ENCODE data around the gene CCDC90B. TPM values are rescaled to one million over a fixed set of nuclear protein-coding genes. Genes with fewer than 3 reads are reported as not detected.
A peak's percentile ranks its signal among the peaks of the same experiment; 100 is the strongest.

CCDC90B gene
- total RNA-seq, 2 experiments from 2014 or later, result 23.5 to 25.7 TPM

DNA sequence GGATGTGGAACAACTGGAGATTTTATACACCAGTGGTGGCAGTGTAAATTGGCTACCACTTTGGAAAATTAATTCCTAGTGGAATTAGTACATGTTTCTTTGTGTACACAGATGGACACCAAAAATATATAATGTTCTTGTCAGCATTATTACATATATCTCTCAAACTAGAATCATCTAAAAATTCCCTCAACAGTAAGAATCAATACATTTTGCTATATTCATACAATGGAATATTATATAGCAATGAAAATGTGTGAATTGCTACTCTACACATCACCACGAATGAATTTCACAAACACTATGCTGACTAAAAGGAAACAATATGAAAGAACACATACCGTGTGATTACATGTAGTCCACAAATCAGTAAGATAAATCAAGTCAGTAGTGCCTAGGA is 33.9 kb downstream of the CCDC90B start:
- Histone ChIP-seq H3K27ac (ENCODE audit: low read depth in 1 of 2, low read length in 2 of 2) (no peak overlapping the region), H3K4me3 (ENCODE audit: low read length) (no peak overlapping the region), H3K4me1 (ENCODE audit: insufficient read depth, low read length) (no peaks in the 10 kb centered on the region), H3K9me3 (ENCODE audit: control insufficient read depth in 1 of 2, insufficient read depth in 1 of 2, low read length in 2 of 2) (no peaks in the 10 kb centered on the region), H3K36me3 (ENCODE audit: insufficient read depth, low read length) (peaks cover 10% of the 10 kb centered on the region), H3K27me3 (ENCODE audit: control insufficient read depth in 1 of 2, insufficient read depth in 2 of 2, low read length in 2 of 2) (no peaks in the 10 kb centered on the region)
- TF ChIP-seq, protein P1, sequence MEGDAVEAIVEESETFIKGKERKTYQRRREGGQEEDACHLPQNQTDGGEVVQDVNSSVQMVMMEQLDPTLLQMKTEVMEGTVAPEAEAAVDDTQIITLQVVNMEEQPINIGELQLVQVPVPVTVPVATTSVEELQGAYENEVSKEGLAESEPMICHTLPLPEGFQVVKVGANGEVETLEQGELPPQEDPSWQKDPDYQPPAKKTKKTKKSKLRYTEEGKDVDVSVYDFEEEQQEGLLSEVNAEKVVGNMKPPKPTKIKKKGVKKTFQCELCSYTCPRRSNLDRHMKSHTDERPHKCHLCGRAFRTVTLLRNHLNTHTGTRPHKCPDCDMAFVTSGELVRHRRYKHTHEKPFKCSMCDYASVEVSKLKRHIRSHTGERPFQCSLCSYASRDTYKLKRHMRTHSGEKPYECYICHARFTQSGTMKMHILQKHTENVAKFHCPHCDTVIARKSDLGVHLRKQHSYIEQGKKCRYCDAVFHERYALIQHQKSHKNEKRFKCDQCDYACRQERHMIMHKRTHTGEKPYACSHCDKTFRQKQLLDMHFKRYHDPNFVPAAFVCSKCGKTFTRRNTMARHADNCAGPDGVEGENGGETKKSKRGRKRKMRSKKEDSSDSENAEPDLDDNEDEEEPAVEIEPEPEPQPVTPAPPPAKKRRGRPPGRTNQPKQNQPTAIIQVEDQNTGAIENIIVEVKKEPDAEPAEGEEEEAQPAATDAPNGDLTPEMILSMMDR (IDR thresholded peaks at IDR 0.05), result no peak
- CTCF ChIA-PET, result no interaction called here
- H3K27ac Mint-ChIP-seq, result no peak overlapping the region
- intact Hi-C loops (cut with DNase I, micrococcal nuclease), result loop anchor here (5.0 kb wide), 1 partner anchor 165 kb away; no protein-coding TSS in a partner anchor
- POLR2A ChIA-PET, result no interaction called here
- H3K36me3 Mint-ChIP-seq (ENCODE audit: low read depth), result peaks cover 5% of the 10 kb centered on the region
- ATAC-seq (ENCODE audit: poor library complexity) (no peak), DNase-seq (no peak)
- H3K4me3 Mint-ChIP-seq, result no peak overlapping the region
- no peaks in the 10 kb centered on the region for H3K27me3 Mint-ChIP-seq
- H3K9me3 Mint-ChIP-seq, result no peaks in the 10 kb centered on the region
- no peaks in the 10 kb centered on the region for H3K4me1 Mint-ChIP-seq (ENCODE audit: low read depth)

DNA sequence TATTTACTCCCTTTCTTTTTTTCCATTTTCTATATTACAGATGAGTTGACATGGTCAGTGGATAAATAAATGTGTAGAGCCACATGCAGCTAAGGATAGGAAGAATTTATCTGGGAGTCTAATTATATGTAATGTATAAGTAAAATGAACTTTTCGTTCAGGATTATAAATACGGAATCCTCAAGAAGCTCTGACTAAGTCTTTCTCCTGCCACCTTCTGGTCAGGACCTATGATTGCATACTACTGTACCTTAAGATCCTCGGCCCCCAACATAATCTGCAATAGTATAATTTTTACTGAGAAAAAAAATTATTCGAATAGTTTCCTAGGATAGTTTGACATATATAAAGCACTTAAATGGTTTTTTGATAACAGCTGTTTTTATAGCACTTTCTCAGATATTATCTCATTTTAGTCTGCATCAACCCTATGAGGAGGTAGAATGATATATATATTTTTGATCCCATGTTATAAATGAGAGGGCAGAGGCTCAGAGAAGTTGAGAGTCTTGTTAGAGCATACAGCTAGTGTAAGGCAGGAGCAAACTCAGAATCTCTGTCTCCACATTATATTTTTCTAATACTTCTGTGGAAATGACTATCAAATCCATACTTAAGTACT is 36.1 kb downstream of the CCDC90B start:
- Mint-ChIP-seq H3K36me3 (ENCODE audit: low read depth) (no peaks in the 10 kb centered on the region), H3K27me3 (no peaks in the 10 kb centered on the region), H3K4me1 (ENCODE audit: low read depth) (no peaks in the 10 kb centered on the region), H3K4me3 (no peak overlapping the region), H3K9me3 (no peaks in the 10 kb centered on the region), H3K27ac (no peak overlapping the region)
- Histone ChIP-seq H3K4me3 (ENCODE audit: low read length) (no peak overlapping the region), H3K4me1 (ENCODE audit: insufficient read depth, low read length) (no peaks in the 10 kb centered on the region), H3K36me3 (ENCODE audit: insufficient read depth, low read length) (no peaks in the 10 kb centered on the region), H3K27me3 (ENCODE audit: control insufficient read depth in 1 of 2, insufficient read depth in 2 of 2, low read length in 2 of 2) (no peaks in the 10 kb centered on the region), H3K9me3 (ENCODE audit: control insufficient read depth in 1 of 2, insufficient read depth in 1 of 2, low read length in 2 of 2) (no peaks in the 10 kb centered on the region), H3K27ac (ENCODE audit: low read depth in 1 of 2, low read length in 2 of 2) (no peak overlapping the region)
- ChIA-PET CTCF (interaction anchor here (0.5 to 1.9 kb wide), 27 partner anchors 8 to 383 kb away, joined by 3 to 14 read pairs (median 3); partner anchors contain the start of gene DDIAS), POLR2A (interaction anchor here (0.9 to 2.4 kb wide), 8 partner anchors 36 to 383 kb away, joined by 3 to 11 read pairs (median 4); partner anchors contain the start of genes ANKRD42, CCDC90B, DDIAS and PRCP)
- ATAC-seq (ENCODE audit: poor library complexity), result peak; percentile 85
- intact Hi-C loops (cut with DNase I, micrococcal nuclease), result loop anchor here (1.0 to 5.0 kb wide), 6 partner anchors 55 to 528 kb away; no protein-coding TSS in a partner anchor
- TF ChIP-seq, protein P1 (IDR thresholded peaks at IDR 0.05), result peak; percentile 85
- DNase-seq, result peak in 4 of 14 experiments; percentile 21 to 70 (median 62)

DNA sequence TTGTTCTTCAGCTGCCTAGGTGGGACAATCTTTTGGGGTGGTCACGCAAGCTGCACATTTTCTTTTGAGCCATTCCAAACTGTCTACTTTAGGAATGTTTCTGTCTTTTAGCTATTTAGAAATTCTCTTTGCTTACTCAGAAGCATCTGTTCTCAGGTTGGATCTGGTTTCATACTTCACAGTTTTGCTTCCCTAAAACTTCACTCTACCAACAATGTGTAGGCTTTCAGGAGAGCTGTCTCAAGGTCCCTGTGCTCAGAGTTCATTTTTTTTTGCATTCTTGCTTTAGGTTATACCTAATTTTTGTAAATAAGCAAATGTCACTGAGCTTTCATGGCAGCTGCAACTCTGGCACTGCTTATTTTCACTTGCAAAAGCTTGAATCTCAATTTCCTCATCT is 36.7 kb downstream of the CCDC90B start:
- TF ChIP-seq, protein P1 (IDR thresholded peaks at IDR 0.05), result no peak
- intact Hi-C loops (cut with DNase I, micrococcal nuclease), result loop anchor here (2.0 to 5.0 kb wide), 2 partner anchors 55 to 527 kb away; no protein-coding TSS in a partner anchor
- H3K4me3 Mint-ChIP-seq, result no peak overlapping the region
- H3K4me1 ChIP-seq (ENCODE audit: insufficient read depth, low read length), result no peaks in the 10 kb centered on the region
- no peaks in the 10 kb centered on the region for H3K9me3 Mint-ChIP-seq
- DNase-seq (no peak), ATAC-seq (ENCODE audit: poor library complexity) (no peak)
- no peak overlapping the region for H3K27ac Mint-ChIP-seq
- no peak overlapping the region for H3K27ac ChIP-seq (ENCODE audit: low read depth in 1 of 2, low read length in 2 of 2)
- H3K36me3 Mint-ChIP-seq (ENCODE audit: low read depth), result no peaks in the 10 kb centered on the region
- no peaks in the 10 kb centered on the region for H3K9me3 ChIP-seq (ENCODE audit: control insufficient read depth in 1 of 2, insufficient read depth in 1 of 2, low read length in 2 of 2)
- H3K27me3 Mint-ChIP-seq, result no peaks in the 10 kb centered on the region
- no peaks in the 10 kb centered on the region for H3K36me3 ChIP-seq (ENCODE audit: insufficient read depth, low read length)
- no peak overlapping the region for H3K4me3 ChIP-seq (ENCODE audit: low read length)
- CTCF ChIA-PET, result interaction anchor here (0.5 to 1.9 kb wide), 25 partner anchors 9 to 382 kb away, joined by 3 to 14 read pairs (median 3); partner anchors contain the start of gene DDIAS
- H3K27me3 ChIP-seq (ENCODE audit: control insufficient read depth in 1 of 2, insufficient read depth in 2 of 2, low read length in 2 of 2), result no peaks in the 10 kb centered on the region
- H3K4me1 Mint-ChIP-seq (ENCODE audit: low read depth), result no peaks in the 10 kb centered on the region
- POLR2A ChIA-PET, result interaction anchor here (0.9 to 2.4 kb wide), 7 partner anchors 36 to 382 kb away, joined by 3 to 11 read pairs (median 5); partner anchors contain the start of genes ANKRD42, CCDC90B, DDIAS and PRCP

All from CD4-positive, alpha-beta T cell (primary cell).